NB4 (cell line): ENCODE data around the gene GPATCH4.
A peak's percentile ranks its signal among the peaks of the same experiment; 100 is the strongest.

Experiments used
- DNase-seq: peaks from one replicate; pipeline ENCODE4 v3.0.0; 2010; ENCODE audit warnings: low read depth
- H3K4me3 ChIP-seq: one replicate; pipeline ENCODE4 v1.5.1; 2011; ENCODE audit warnings: mild to moderate bottlenecking, low read depth, low read length, moderate library complexity
- MYC ChIP-seq: IDR thresholded peaks from 2 replicates; pipeline ENCODE4 v1.6.1; 2011; ENCODE audit warnings: low read depth, low read length
- POLR2A ChIP-seq: IDR thresholded peaks from 2 replicates; pipeline ENCODE4 v1.6.1; 2011; ENCODE audit warnings: mild to moderate bottlenecking; ENCODE audit not compliant: insufficient read length; ENCODE audit errors: extremely low read depth
- TF ChIP-seq, protein P1 (sequence below): IDR thresholded peaks from one replicate; pipeline ENCODE4 v1.5.1; 2012; ENCODE audit warnings: low read depth, low read length
- TF ChIP-seq, protein P2 (sequence below): IDR thresholded peaks from 2 replicates; pipeline ENCODE4 v1.6.1; 2011; ENCODE audit warnings: low read depth, low read length

Gene GPATCH4

DNA sequence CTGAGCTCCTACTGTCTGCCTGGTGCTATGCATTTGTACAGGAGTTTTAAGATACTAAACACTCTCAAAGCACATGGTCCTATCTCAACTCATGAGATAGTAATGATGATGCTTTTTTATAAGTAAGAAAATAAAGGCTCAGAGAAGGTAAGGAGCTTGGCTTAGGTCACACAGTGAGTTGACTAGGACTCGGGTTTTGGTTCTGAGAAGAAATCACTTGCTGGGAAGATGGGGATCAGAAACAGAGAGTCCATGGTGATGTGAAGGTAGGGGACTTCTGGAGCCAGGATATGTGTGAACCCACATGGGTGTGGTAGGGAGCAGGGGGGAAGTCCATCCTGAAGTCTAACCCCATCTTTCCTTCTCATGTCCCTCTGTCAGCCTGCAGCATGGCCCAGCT lies 44.4 kb upstream of the GPATCH4 start:
- TF ChIP-seq, protein P1, sequence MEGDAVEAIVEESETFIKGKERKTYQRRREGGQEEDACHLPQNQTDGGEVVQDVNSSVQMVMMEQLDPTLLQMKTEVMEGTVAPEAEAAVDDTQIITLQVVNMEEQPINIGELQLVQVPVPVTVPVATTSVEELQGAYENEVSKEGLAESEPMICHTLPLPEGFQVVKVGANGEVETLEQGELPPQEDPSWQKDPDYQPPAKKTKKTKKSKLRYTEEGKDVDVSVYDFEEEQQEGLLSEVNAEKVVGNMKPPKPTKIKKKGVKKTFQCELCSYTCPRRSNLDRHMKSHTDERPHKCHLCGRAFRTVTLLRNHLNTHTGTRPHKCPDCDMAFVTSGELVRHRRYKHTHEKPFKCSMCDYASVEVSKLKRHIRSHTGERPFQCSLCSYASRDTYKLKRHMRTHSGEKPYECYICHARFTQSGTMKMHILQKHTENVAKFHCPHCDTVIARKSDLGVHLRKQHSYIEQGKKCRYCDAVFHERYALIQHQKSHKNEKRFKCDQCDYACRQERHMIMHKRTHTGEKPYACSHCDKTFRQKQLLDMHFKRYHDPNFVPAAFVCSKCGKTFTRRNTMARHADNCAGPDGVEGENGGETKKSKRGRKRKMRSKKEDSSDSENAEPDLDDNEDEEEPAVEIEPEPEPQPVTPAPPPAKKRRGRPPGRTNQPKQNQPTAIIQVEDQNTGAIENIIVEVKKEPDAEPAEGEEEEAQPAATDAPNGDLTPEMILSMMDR, result no peak
- TF ChIP-seq POLR2A (no peak), MYC (no peak)
- TF ChIP-seq, protein P2, sequence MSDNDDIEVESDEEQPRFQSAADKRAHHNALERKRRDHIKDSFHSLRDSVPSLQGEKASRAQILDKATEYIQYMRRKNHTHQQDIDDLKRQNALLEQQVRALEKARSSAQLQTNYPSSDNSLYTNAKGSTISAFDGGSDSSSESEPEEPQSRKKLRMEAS, result no peak
- DNase-seq, result no peak

DNA sequence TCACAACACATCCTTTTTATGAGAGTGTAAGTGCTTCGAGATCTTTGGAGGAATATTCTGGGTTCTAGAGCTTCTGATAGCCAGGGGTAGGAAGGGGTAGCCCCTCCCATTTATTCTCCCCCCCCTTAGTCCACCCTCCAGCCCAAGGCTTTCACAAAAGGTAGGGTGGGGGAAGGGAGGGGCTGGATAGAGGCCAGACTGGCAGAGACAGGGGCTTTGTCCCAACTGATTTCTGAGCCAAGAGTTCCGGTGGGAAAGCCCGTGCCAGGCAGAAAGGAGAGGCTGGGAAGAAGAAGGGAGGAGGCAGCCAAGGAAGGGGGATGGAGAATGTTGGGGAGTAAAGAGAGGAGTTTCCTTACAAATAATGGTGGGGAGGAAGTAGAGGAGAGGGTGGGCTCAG lies 43.8 kb upstream of the GPATCH4 start:
- no peak overlapping the region for H3K4me3 ChIP-seq
- no peak for DNase-seq
- no peak for TF ChIP-seq MYC
- TF ChIP-seq POLR2A, result no peak
- TF ChIP-seq, protein P1, result no peak
- TF ChIP-seq, protein P2, result no peak

More for the DNA sequence above, 44.4 kb upstream of the GPATCH4 start:
- H3K4me3 ChIP-seq, result no peak overlapping the region

DNA sequence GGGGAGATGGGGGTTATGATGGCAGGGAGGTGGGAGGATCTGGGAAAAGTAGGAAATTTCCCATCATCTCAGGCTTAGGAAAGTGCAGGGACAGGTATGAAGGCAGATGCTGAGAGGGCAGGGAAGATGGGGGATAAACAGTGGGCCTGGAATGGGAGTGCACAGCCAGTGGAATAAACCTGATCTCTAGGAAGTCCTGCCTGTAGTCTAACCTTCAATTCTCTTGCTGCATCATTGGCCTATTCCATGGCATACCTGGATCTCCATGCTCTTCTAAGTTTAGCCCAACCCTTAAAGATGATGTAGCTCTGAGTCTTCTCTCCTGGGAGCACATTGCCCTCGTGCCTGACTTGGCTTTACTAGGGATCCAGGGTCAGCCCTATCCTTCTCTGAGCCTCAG lies 43.4 kb upstream of the GPATCH4 start:
- no peak overlapping the region for H3K4me3 ChIP-seq
- TF ChIP-seq, protein P1, result no peak
- TF ChIP-seq, protein P2, result no peak
- no peak for TF ChIP-seq MYC
- no peak for TF ChIP-seq POLR2A
- DNase-seq, result no peak

DNA sequence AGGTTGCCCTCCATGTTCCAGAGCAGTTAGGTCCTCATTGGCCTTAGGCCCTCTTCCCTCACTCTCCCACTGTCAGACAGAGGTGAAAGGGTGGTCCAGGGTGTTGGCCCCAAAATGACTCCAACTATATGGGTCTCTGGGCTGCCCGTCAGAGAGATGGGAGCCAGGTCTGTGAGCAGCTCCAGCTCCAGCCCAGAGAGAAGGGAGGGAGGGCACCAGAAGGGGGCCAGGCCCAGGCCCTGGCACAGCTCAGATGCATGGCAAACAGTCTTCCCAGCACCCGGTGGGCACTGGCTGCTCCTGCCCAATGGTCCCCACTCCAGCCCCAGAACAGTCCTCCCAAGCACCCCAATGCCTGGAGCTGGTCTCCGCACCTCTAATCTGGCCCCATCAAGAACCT lies 42.9 kb upstream of the GPATCH4 start:
- TF ChIP-seq, protein P1, result no peak
- TF ChIP-seq, protein P2, result no peak
- TF ChIP-seq MYC, result no peak
- TF ChIP-seq POLR2A, result no peak
- no peak overlapping the region for H3K4me3 ChIP-seq
- DNase-seq, result no peak

DNA sequence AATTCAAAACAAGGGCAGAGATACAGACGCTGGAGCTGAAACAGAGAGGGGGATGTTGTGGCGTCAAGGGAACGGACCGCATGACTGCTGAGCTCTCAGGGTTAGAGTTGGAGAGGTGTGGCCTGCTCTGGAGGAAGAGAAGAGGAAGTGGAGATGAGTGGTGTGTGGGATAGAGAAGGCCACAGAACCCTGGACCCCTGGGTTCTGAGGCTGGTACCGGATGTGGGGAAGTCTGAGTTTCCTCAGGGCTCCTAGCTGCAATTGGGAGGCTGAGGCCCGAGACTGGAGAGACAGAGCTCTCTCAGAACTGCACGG lies 42.5 kb upstream of the GPATCH4 start:
- DNase-seq, result peak; percentile 77
- no peak overlapping the region for H3K4me3 ChIP-seq
- TF ChIP-seq, protein P1, result no peak
- TF ChIP-seq, protein P2, result peak; percentile 79
- 0 out of 2 replicates have a peak, but pooled peaks have one; percentile 29 for TF ChIP-seq MYC
